IPS-NIHi7 (cell line): ENCODE data around the gene SLC6A1.

Experiments
- DNase-seq: peaks from one replicate; pipeline ENCODE4 v3.0.0; 2012; ENCODE audit warnings: mixed read lengths; ENCODE audit errors: extremely low spot score

SLC6A1 gene

DNA sequence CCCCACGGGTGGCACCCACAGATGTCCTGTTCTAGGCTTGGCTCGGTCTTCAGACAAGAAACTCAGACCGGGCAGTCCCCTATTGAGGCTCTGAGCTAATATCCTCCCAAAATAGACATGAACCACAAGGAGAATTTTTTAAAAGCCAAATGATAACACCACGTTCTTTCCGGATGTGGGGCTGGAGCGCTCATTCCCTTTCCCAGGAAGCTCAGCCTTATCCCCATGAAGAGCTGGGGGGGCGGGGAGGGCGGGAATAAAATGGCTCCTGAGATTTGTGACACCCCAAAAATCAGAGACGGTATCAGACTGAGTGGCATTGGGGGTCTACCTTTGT, 1.1 kb downstream of the SLC6A1 start:
- DNase-seq: no peak

DNA sequence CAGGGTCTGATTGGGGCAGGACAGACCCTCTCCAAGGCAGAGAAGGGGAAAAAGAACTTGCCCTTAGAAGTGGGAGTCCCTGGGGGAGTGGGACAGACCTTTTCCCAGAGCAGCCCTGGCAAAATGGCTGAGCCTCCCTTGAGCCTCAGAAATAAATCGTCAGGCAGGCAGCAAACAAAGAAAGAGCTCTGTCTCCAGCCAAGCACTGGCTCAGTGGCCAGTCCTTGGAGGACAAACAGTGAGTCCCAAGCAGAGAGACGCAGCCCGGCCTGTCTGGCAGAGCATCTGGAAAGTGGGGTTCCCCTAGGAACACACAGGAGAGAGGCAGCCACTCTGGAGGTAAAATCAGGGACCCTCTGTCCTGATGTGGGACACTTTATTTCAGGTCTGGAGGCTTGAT, 1.8 kb downstream of the SLC6A1 start:
- DNase-seq: no peak

DNA sequence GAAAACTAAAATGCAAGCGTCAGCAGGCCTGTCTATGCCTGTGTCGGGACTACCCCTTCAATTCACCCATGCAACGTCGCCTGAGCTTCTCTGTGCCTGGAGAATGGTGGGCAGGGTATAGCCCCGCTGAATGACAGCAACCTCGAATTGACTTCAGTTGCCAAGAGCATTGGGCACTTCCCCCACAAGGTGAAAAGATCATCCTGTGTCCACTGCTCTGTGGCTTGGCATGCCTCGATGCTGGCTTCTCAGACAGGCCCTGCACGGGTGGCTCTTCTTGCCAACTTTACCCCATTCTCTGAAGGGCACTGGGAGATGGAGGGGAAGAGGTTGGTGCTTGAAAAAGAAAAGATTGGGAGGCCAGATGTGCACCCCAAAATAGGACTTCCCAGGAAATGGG, 3.3 kb downstream of the SLC6A1 start:
- DNase-seq: no peak

DNA sequence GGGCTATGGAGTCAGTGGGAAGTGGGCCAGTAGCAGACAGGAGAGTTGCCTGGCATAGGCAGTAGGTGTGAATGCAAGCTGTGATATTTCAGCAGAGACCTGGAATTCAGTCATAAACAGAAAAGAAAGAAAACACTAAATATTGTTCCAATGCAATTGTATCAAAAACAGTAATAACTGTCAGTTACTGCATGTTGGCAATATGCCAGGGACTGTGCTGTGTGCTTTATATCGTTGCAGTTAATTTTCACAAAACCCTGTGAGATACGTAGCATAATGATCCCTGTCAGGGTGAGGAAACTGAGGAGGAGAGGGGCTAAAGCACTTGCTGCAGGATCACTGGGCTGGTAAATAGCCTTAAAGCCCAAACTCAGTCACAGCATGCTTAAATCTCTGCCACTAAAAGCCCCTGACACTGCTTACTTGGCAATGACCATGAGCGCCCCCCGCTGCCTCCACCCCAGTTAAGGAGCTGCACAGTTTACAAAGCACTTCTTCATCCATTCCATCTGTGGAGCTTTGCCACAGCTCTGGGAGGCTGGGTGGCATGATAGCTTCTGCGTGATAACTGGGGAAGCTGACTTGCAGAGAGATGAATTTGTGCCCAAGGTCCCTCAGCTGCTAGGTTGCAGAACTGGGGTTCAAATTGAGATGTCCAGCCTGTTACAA, 3.9 kb downstream of the SLC6A1 start:
- DNase-seq: no peak

DNA sequence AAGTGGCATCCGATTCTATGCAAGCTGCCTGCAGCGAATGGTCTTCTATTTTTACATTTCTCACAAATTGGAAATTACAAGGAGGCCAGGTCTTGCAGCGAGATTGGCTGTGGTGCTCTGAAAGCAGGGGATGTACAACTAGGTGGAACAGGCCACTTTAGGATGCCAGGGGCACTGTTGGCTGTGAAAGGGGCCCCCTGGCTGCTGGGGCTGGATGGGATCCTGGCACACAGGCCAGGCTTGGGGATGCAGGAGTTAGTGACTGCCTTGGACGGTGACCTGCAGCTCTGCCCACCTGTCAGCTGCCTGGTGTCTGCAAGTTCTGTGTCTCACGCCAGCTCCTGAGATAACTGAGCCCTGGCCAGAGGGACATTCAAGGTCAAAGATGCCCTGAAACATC, 4.6 kb downstream of the SLC6A1 start:
- DNase-seq: no peak

DNA sequence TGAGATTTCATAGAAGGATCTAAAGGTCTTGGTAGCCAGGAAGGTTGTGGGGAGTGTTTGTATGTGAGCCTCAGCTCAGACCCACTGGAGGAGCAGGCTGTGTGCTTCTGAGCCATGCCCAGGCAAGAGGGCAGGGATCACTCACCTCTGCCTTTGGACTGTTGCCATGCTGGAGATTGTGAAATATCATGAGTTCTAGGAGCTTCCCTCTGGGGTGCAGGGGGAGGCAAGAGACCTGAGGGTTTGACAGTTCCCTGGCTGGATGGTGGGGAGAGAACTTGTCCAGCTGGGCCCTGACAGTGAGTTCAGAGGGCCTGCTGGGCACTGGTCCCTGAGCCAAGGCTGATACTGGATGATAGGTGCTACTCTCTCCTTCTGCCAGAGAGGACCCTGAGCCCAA, 6.0 kb downstream of the SLC6A1 start:
- no peak for DNase-seq

DNA sequence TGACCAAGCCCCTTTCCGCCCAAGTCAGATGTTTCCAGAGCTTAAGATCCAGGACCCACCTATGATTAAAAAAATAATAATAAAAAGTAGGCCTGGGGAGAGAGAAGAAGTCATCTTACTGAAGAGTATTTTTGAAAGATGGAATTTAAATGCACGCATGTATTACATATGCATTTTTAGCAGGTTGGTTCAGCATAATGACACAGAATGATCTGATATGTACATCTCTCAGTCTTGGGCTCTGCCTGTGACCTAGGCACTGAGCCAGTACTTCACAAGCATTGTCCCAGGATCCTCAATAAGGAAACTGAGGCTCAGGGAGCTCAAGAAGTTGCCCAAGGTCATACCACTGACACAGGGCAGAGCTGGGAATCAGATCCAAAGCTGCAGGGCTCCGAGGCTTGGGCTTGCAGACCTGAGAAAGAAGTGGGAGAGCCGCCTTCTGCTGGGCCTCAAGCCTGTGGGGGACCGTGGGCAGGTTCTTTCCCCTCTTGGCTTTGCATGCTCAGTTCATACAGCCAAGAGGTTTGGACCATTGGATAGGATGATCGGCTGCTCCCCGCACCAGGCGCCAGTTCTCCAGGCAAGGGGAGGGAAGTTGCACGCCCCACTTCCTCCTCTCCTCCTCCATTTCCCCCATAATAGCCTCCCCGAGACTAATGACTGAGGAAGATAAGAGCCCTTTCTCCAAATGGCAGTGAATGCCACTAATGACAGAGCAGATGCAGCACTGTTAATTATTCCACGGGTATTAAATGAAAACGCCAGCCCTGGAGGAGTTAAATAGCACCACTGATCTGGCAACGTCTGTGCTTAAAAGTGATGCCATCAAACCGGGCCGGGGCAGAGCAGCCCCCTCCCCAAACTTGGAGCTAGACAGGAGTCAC, 6.9 kb downstream of the SLC6A1 start:
- no peak for DNase-seq

DNA sequence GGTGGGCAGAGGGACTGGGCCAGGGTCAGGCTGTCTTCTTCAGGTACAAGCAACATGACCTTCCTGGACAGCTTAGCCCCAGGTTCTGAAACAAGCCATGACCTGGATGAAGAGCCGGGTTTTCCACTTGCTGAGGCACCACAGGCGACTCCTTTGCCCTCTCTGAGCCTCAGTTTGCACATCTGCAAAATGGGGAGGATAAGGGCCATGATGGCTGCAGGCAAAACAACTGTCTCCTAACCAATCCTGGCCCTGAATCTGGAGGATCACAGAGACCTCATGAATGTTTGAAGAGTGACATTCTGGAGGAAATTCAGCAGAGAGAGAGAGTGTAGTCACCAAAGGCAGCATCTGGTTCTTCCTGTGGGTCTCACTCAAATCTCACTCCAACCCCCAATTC, 8.0 kb downstream of the SLC6A1 start:
- DNase-seq: no peak

DNA sequence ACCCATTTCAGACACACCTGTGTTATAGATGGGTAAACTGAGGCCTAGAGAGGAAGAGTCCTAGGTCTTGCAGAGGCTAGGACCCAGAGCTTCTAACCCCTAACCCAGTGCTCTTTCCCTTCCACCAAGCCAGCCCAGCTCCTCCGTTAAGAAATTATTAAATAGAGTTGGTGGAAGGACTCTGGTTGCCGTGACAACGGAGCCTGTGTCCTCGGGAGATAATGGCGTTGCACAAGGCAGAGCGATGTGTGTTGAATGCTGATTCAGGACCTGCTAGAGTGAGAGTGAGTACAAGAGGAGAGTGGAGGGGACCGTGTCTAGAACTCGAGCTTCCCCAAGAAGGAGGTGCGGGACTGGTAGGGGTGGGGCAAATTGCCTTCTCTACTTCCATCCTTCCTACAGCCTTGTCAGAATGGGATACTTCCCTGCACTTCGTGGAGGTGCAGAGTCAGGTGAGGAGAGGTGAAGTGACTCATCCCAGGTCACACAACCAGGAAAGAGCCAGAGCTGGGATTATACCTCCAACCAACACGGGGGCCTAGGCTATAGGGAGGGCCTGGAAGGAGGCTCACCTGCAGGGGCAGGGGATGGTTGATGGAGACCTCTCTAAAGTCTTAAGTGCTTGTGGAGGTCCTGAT, 8.6 kb downstream of the SLC6A1 start:
- DNase-seq: no peak

DNA sequence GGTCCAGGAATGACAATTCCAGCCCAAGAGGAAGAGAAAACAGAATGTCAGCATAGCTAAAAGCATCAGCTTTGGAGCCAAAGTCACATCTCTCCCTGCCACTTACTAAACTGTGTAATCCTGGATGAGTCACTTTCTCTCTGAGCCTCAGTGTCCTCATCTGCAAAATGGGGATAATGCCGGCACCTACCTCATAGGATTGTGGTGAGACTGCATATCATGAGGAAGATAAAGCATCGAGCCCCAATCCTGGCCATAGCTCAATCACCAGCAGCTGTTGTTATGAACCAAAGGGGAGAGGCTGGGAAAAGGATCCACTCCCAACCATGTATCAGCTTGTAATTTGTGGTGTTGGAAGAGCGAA, 9.1 kb downstream of the SLC6A1 start:
- DNase-seq: no peak

DNA sequence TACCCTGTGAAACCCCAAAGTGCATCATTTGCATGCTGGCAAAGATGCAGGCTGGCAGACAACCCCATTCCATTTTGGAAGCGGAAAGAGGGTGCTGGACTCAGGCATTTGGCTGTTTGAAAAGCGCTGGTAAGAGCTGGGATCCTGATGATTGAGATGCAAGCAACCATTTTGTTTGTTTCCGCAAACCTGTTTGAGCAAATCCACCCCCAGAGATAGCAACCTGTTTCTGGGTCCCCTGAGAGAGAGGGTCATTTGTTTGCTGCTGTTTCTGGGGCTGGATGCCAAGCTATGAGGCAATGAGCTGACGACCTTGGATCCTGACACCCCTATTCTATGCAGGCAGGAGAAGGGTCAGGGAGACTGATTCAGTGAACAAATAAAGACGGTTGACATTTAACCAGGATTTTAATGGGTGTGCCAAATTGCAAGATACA, 9.8 kb downstream of the SLC6A1 start:
- DNase-seq: no peak

DNA sequence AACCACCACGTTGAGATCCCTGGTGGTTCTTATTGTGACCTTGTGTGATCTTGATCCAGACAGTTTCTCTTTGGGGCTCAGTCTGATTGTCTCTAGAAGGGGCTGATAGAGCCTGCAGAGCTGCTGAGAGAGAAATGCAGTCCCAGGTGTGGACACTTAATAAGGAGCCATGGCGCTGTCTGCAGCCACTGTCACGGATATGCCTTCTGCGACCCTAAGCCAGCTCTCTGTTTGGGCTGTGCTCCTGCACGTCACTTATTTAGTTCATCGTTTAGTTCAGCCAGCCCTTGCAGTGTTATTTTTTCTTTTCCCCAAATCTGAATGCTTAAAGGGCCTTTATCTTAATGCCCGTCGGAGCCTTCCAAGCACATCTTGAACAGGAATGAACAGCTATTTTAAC, 12.0 kb downstream of the SLC6A1 start:
- DNase-seq: no peak

DNA sequence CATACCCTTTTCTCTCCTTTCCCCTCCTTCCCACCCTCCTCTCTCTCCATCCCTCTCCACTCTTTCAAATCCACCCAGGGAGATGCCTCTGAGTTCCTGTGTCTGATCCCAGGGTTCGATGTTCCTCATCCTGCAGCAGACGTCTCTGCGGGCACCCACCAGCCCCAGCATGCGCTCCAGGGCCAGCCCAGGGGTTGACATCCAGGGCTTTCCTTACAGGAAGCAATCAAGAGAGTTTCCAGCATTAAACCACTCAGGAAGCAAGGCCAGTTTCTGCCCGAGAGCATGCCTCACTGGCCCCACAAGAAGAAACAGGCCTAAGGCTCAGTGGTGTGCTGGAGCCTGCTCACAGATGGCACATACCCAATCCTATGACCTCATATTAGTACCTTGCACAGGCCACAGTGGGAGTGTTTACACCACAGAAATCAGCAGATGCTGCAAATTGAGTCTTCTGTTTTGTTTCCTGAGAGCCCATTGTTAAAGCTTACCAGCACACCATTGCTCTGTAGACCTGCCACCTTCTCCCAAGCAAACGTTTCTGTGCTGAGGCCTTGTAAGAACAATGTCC, 13.2 kb downstream of the SLC6A1 start:
- no peak for DNase-seq

DNA sequence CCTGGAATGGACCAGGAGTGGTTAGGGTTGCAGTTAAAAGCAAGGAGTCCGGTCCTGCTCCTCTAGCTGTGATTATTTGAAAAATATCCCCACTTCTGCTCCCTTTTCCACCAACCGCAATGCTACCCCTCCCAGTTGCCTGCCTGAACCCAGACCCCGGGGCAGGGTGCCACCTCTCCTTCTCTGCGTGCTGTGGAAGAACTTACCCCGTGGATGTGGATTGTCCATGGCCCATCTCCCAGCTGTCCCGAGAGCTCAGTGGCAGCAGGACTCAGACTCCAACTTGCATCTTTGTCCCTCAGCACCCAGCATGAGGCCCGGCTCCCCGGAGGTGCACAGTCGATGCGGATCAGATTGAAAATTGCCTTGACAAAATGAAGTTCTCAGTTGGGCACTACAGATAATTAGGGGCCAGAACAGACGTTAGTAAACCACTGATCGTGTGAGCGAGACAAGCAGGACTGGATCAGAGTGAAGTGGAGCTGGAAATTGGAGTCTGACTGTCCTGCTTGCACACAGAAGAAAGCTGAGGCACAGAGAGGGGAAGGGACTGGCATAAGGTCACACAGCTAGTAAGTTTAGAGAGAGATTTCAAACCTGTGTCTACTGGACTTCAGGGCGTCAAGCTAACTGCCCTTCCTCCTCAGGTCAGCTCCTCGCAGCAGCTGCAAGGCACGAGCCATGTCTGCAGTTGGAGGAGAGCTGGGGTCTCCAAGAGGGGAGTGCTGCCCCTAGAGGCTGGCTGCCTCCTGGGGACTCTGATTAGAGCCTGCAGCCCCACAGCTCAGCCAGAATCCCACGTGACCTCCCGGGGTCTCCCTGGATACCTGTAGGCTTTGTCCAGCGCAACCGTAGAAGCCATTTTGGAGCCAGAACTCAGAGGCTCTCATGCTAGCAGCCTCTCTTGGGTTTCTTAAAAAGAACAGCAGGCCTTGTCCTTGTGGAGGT, 14.7 kb downstream of the SLC6A1 start:
- DNase-seq: peak; percentile 74

DNA sequence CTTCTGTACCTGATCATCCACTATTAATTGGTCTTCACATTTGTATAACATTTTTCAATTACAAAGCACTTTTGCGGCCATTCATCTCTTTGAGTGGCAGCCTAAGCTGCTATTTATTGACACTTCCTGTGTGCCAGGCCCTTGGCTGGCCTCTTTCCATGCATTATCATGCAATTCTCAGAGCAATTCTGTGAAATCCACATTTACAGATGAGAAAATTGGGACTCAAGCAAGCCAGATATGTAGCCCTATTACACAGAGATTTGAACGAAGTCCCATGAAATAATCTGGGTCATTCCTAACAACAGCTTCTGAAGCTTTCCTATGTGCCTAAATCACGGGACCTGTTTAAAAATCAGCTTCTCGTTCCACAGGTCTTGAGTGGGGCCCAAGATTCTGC, 17.4 kb downstream of the SLC6A1 start:
- DNase-seq: no peak

DNA sequence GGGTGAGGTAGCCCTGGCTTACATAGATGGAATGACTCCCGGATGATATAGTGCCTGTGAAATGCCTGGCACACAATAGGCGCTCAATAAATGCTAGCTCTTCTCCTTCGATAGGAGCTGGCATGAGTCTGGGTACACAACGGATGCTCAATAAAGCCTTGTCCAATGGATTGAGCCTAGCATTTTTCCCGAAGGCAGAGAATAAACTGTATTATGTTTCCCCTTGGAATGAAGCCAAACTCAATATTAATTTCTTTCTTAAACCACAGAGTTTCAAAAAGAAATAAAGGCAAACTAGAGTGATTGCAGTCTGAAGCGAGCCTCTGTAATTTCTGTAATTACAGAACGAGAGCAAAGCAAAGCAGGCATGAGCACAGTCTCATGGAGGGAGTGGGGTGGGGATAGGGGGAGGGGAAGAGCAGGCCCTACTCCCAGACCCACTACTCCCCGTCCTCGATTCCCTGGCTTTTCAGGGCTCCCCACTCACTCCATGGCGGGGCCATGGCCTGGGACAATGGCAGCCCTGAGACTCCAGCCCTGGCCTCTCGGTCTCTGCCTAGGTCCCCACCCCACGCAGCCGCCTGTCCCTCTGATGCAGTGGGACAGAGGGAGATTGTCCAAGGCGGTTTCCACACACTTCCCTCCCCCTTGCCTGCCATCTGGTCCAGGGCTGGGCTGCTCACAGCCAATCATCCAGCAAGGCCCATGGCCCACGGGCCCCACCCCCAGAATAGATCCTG, 18.0 kb downstream of the SLC6A1 start:
- no peak for DNase-seq

DNA sequence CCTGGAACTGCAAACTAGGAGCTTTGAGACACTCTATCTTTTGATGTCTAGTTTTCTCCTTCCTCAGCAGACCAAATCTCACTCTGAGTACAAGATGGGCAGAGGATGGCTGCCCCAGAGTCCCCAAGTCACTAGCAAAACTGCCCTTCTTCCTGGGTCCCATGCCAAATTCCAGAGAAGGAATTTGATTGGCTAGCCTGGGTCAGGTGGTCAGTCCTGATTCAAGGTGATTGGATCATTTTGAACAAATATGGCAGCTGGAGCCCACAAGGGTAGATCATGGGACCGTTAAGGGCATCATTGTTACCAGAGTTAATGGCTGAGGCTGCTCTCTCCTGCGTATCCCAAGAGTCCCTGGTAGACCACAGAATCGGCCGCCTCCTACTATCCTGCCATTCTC, 21.7 kb downstream of the SLC6A1 start:
- DNase-seq: no peak

DNA sequence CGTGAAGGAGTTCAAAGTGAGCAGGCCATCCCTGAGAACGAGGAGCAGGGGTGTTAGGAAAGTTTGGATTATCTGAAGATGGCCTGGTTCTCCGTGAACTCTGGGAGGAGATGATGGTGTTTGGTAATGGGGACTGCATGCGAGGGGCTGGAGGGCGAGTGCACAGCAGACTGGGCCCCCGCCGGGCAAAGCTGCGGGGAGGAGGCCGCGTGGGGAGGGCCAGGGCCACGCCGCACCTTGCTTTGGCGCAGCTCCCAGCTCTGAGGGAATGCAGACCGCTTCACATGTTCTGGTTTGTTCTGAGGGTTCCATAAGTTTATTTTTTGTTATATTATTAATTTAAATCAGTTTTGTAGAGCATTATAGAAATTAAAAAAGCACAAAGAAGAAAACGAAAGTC, 22.2 kb downstream of the SLC6A1 start:
- DNase-seq: no peak

DNA sequence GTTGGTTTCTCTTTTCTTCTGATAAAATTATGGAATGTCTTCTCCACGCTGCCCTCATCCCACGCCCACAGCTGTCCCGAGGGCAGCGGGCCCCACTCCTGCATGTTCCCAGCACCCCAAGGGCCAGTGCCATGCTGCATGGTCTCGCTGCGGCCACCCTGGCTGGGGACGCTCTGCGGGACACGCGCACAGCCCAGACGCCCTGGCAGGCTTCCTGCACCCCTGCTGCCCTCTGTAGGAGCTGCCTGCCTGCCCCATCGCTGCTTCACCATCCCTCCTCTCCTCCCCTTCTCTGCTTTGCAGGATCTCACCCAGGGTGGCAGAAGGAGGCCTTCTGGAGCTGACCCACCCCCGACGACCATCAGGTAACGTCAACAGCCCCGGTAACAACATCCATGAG, 22.8 kb downstream of the SLC6A1 start:
- DNase-seq: no peak

DNA sequence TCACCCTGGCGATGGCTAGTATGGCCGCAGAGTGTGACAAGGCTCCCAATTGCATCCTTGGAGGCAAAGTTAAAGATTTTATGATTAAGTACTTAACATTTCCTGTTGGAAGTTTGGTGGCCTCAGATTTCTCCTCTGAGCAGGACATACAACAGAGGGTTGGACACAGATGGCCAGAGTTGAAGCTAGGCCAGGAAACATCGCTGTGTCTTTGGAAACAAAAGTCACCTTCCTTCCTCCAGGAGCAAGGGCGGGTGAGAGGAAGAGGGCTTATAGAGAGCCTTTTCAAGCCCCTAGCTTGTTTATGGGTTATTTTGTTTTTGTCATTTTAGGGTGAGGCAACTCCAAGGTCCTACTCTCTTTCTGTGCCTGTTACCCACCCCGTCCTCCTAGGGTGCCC, 24.2 kb downstream of the SLC6A1 start:
- DNase-seq: no peak
